H9 (cell line): ENCODE results near the gene FAM229B. TPM values are rescaled to one million over a fixed set of nuclear protein-coding genes. Genes with fewer than 3 reads are reported as not detected.

Experiments used
- DNase-seq: peaks from one replicate; pipeline ENCODE4 v3.0.0-alpha.2; 2017
- H2AFZ ChIP-seq: one replicate; pipeline ENCODE4 v1.6.1; 2013; ENCODE audit warnings: mild to moderate bottlenecking, low read length, control low read depth, moderate library complexity
- H2AK5ac ChIP-seq: 2 replicates; pipeline ENCODE4 v1.6.1; 2013; ENCODE audit warnings: low read length, control low read depth, mixed read lengths; ENCODE audit not compliant: insufficient read length
- H2BK120ac ChIP-seq: one replicate; pipeline ENCODE4 v1.6.1; 2013; ENCODE audit warnings: low read depth, mild to moderate bottlenecking, low read length, control low read depth, inconsistent platforms; ENCODE audit not compliant: poor library complexity, severe bottlenecking
- H2BK12ac ChIP-seq: 2 replicates; pipeline ENCODE4 v1.6.1; 2013; ENCODE audit warnings: low read length, control low read depth, mixed read lengths, low read depth; ENCODE audit not compliant: insufficient read length
- H2BK15ac ChIP-seq: 2 replicates; pipeline ENCODE4 v1.6.1; 2013; ENCODE audit warnings: low read depth, low read length, control low read depth
- H2BK20ac ChIP-seq: one replicate; pipeline ENCODE4 v1.6.1; 2013; ENCODE audit warnings: low read depth, mild to moderate bottlenecking, low read length, control low read depth, inconsistent platforms; ENCODE audit not compliant: poor library complexity, severe bottlenecking
- H2BK5ac ChIP-seq: 2 replicates; pipeline ENCODE4 v1.6.1; 2013; ENCODE audit warnings: low read length, control low read depth, mixed read lengths; ENCODE audit not compliant: insufficient read length
- H3K14ac ChIP-seq: 2 replicates; pipeline ENCODE4 v1.6.1; 2013; ENCODE audit warnings: low read length, control low read depth; ENCODE audit not compliant: insufficient read depth
- H3K18ac ChIP-seq: 2 replicates; pipeline ENCODE4 v1.6.1; 2013; ENCODE audit warnings: low read depth, mild to moderate bottlenecking, mixed read lengths, low read length, control low read depth; ENCODE audit not compliant: insufficient read length
- H3K23ac ChIP-seq: 2 replicates; pipeline ENCODE4 v1.6.1; 2013; ENCODE audit warnings: low read length, control low read depth, mixed read lengths, low read depth; ENCODE audit not compliant: insufficient read length
- H3K23me2 ChIP-seq: 2 replicates; pipeline ENCODE4 v1.6.1; 2013; ENCODE audit warnings: low read depth, mild to moderate bottlenecking, mixed read lengths, low read length, control low read depth; ENCODE audit not compliant: insufficient read length, poor library complexity, severe bottlenecking
- H3K27ac ChIP-seq: 2 replicates; pipeline ENCODE4 v1.5.1; 2013; ENCODE audit warnings: low read length, control low read depth, mixed read lengths, low read depth; ENCODE audit not compliant: insufficient read length
- H3K27me3 ChIP-seq: 2 replicates; pipeline ENCODE4 v1.6.1; 2013; ENCODE audit warnings: low read length, control low read depth, inconsistent platforms; ENCODE audit not compliant: insufficient read depth
- H3K4ac ChIP-seq: 2 replicates; pipeline ENCODE4 v1.6.1; 2013; ENCODE audit warnings: low read depth, mild to moderate bottlenecking, control low read depth, inconsistent platforms, low read length, moderate library complexity
- H3K4me1 ChIP-seq: 2 replicates; pipeline ENCODE4 v1.6.1; 2013; ENCODE audit warnings: low read length, control low read depth, inconsistent platforms; ENCODE audit not compliant: insufficient read depth
- H3K4me2 ChIP-seq: 2 replicates; pipeline ENCODE4 v1.6.1; 2013; ENCODE audit warnings: low read length, control low read depth, mixed read lengths; ENCODE audit not compliant: insufficient read length, insufficient read depth
- H3K56ac ChIP-seq: 2 replicates; pipeline ENCODE4 v1.6.1; 2013; ENCODE audit warnings: low read depth, mild to moderate bottlenecking, mixed read lengths, low read length, control low read depth; ENCODE audit not compliant: insufficient read length
- H3K79me1 ChIP-seq: 2 replicates; pipeline ENCODE4 v1.6.1; 2013; ENCODE audit warnings: low read depth, mild to moderate bottlenecking, moderate library complexity, low read length, control low read depth, inconsistent platforms; ENCODE audit not compliant: insufficient read depth, poor library complexity, severe bottlenecking
- H3K79me2 ChIP-seq: 2 replicates; pipeline ENCODE4 v1.6.1; 2013; ENCODE audit warnings: low read length, control low read depth, inconsistent platforms; ENCODE audit not compliant: insufficient read depth
- H3K9ac ChIP-seq: 2 replicates; pipeline ENCODE4 v1.6.1; 2013; ENCODE audit warnings: low read length, control low read depth, mixed read lengths; ENCODE audit not compliant: insufficient read length; ENCODE audit errors: extremely low read depth
- H3K9me3 ChIP-seq: one replicate; pipeline ENCODE4 v1.6.1; 2013; ENCODE audit warnings: low read depth, low read length, inconsistent platforms; ENCODE audit not compliant: control insufficient read depth
- H3T11ph ChIP-seq: one replicate; pipeline ENCODE4 v1.6.1; 2013; ENCODE audit warnings: mild to moderate bottlenecking, low read length, control low read depth, inconsistent platforms
- H4K20me1 ChIP-seq: one replicate; pipeline ENCODE4 v1.6.1; 2013; ENCODE audit not compliant: control insufficient read depth, insufficient read length, insufficient read depth
- H4K5ac ChIP-seq: 2 replicates; pipeline ENCODE4 v1.6.1; 2013; ENCODE audit warnings: low read depth, mild to moderate bottlenecking, mixed read lengths, low read length, control low read depth; ENCODE audit not compliant: insufficient read length
- H4K8ac ChIP-seq: replicated peaks from 2 replicates; pipeline ENCODE4 v1.6.1; 2013; ENCODE audit warnings: low read length, control low read depth, mixed read lengths, low read depth; ENCODE audit not compliant: insufficient read length
- H4K91ac ChIP-seq: 2 replicates; pipeline ENCODE4 v1.6.1; 2013; ENCODE audit warnings: low read depth, mild to moderate bottlenecking, moderate library complexity, mixed read lengths, low read length, control low read depth; ENCODE audit not compliant: insufficient read length
- H3K27ac Mint-ChIP-seq, 3 experiments: 2 replicates in 2 of 3; 3 replicates in 1 of 3; pipeline ENCODE4 v1.8.0; 2020 to 2021; ENCODE audit warnings: mixed read lengths in 3 of 3, mild to moderate bottlenecking in 1 of 3, moderate library complexity in 1 of 3
- H3K27me3 Mint-ChIP-seq: 2 replicates; pipeline ENCODE4 v1.8.0; 2021; ENCODE audit warnings: low read depth, mild to moderate bottlenecking, moderate library complexity, mixed read lengths
- H3K36me3 Mint-ChIP-seq, 3 experiments: 2 replicates in 2 of 3; 3 replicates in 1 of 3; pipeline ENCODE4 v1.8.0; 2020 to 2021; ENCODE audit warnings: low read depth in 3 of 3, mixed read lengths in 3 of 3; ENCODE audit not compliant: insufficient read depth in 1 of 3
- H3K4me1 Mint-ChIP-seq, 2 experiments: 2 replicates each; pipeline ENCODE4 v1.8.0; 2020; ENCODE audit warnings: mixed read lengths in 2 of 2
- H3K4me3 Mint-ChIP-seq, 2 experiments: 2 replicates in 1 of 2; 3 replicates in 1 of 2; pipeline ENCODE4 v1.8.0; 2020 to 2021; ENCODE audit warnings: mild to moderate bottlenecking in 2 of 2, mixed read lengths in 2 of 2, moderate library complexity in 1 of 2
- H3K9me3 Mint-ChIP-seq, 2 experiments: 2 replicates in 1 of 2; 3 replicates in 1 of 2; pipeline ENCODE4 v1.8.0; 2020; ENCODE audit warnings: mild to moderate bottlenecking in 2 of 2, mixed read lengths in 2 of 2, moderate library complexity in 1 of 2
- CTCF ChIP-seq: fragments of 200-600 bp; sonication (generic); conservative IDR thresholded peaks from 3 replicates; pipeline ENCODE4 v1.8.0; 2021; ENCODE audit warnings: antibody characterized with exemption, mild to moderate bottlenecking
- WGBS: extraction: QIAGEN DNeasy Blood & Tissue Kit; methylation state at CpG from one replicate; pipeline ENCODE4 v1.1.7; 2013; ENCODE audit warnings: missing lambda C conversion rate, low lambda C conversion rate, mixed read lengths; ENCODE audit not compliant: insufficient read length; ENCODE audit errors: extremely low coverage; 5-methylcytosine and 5-hydroxymethylcytosine counted together
- total RNA-seq: library from RNA; stranded (reverse); gene quantifications from 2 replicates; pipeline ENCODE4 v1.2.1, GENCODE V29; 2021

FAM229B gene
- total RNA-seq, 1 experiment from 2014 or later = 8.2 TPM

- Mint-ChIP-seq H3K36me3 (no peaks in the 10 kb centered on the region), H3K4me1 (no peaks in the 10 kb centered on the region)
Measured at GRCh38 chr6:112054555-112055190, 32.7 kb upstream of the FAM229B start.

More at GRCh38 chr6:112054555-112055190, 32.7 kb upstream of the FAM229B start:
- H3K27ac ChIP-seq = no peak overlapping the region
- no peak overlapping the region for H3K14ac ChIP-seq
- no peaks in the 10 kb centered on the region for H3K27me3 ChIP-seq
- H3T11ph ChIP-seq = no peak overlapping the region
- no CpG with 5 or more reads among the region's 10 CpGs for WGBS
- no peak overlapping the region for H2AFZ ChIP-seq
- 0 out of 2 replicates have a peak, but pooled peaks cover 1% of the 10 kb centered on the region for H3K27me3 Mint-ChIP-seq
- H3K27ac Mint-ChIP-seq = no peak overlapping the region
- H2BK120ac ChIP-seq = no peak overlapping the region
- H3K18ac ChIP-seq = no peak overlapping the region
- no peak overlapping the region for H4K5ac ChIP-seq
- no peak overlapping the region for H3K9ac ChIP-seq
- no peaks in the 10 kb centered on the region for H3K9me3 ChIP-seq
- no peaks in the 10 kb centered on the region for H4K20me1 ChIP-seq
- H3K4me3 Mint-ChIP-seq = no peak overlapping the region
- no peaks in the 10 kb centered on the region for H3K79me1 ChIP-seq
- H2BK12ac ChIP-seq = no peak overlapping the region
- peaks cover 2% of the 10 kb centered on the region for H3K23me2 ChIP-seq
- no peak overlapping the region for H2AK5ac ChIP-seq
- H3K9me3 Mint-ChIP-seq = no peaks in the 10 kb centered on the region
- no peak overlapping the region for H4K8ac ChIP-seq
- TF ChIP-seq CTCF = no peak
- H2BK20ac ChIP-seq = no peak overlapping the region
- H2BK15ac ChIP-seq = no peak overlapping the region
- H3K56ac ChIP-seq = no peak overlapping the region
- H4K91ac ChIP-seq = no peak overlapping the region
- H3K4ac ChIP-seq = no peak overlapping the region
- no peak for DNase-seq
- no peak overlapping the region for H3K4me2 ChIP-seq
- H3K79me2 ChIP-seq = no peaks in the 10 kb centered on the region
- H2BK5ac ChIP-seq = no peak overlapping the region
- no peaks in the 10 kb centered on the region for H3K4me1 ChIP-seq
- H3K23ac ChIP-seq = no peak overlapping the region
